IMR-90 (cell line): Measurements from ENCODE around the gene CMC1. TPM values are rescaled to one million over a fixed set of nuclear protein-coding genes. Genes with fewer than 3 reads are reported as not detected.

ENCODE experiments used
- ATAC-seq: fragments of 200-7000 bp; cut with Tn5 transposase; 2 replicates; pipeline ENCODE4 v1.9.1; 2020; ENCODE audit warnings: low read depth, mild to moderate bottlenecking, moderate library complexity
- Bru-seq: library from RNA; stranded (reverse); fragments of 400-500 nt; gene quantifications from one replicate; lab custom pipeline; 2021; lab: Mats Ljungman, UMichigan
- BruChase-seq, 2 experiments: library from RNA; stranded (reverse); fragments of 400-500 nt; gene quantifications; one replicate each; lab custom pipeline; 2021; lab: Mats Ljungman, UMichigan
- BruUV-seq: library from RNA; stranded (reverse); fragments of 400-500 nt; replicated peaks from 2 replicates; lab custom pipeline; 2021; lab: Mats Ljungman, UMichigan
- CTCF ChIA-PET: fragments of 300-600 bp; formaldehyde crosslinking; extraction: SDS; loops from one replicate; lab custom pipeline; 2021; ENCODE audit warnings: antibody characterized with exemption; lab: Yijun Ruan, JAX
- POLR2A ChIA-PET: fragments of 300-600 bp; sonication (Branson Sonifier 250); formaldehyde crosslinking; loops from one replicate; lab custom pipeline; 2022; ENCODE audit warnings: antibody characterized with exemption; ENCODE audit not compliant: unreplicated experiment; lab: Charles Lee
- DNase-seq: peaks from one replicate; pipeline ENCODE4 v3.0.0; 2013
- H2AFZ ChIP-seq: replicated peaks from 2 replicates; pipeline ENCODE3; 2013; ENCODE audit warnings: low read length, mild to moderate bottlenecking; ENCODE audit not compliant: poor library complexity
- H2AK5ac ChIP-seq: 2 replicates; pipeline ENCODE4 v1.6.1; 2013; ENCODE audit warnings: low read depth, low read length, inconsistent platforms
- H2AK9ac ChIP-seq: replicated peaks from 2 replicates; pipeline ENCODE3; 2013; ENCODE audit warnings: mild to moderate bottlenecking, low read depth, low read length, moderate library complexity; ENCODE audit not compliant: poor library complexity
- H2BK120ac ChIP-seq: 2 replicates; pipeline ENCODE4 v1.6.1; 2013; ENCODE audit warnings: low read depth, low read length, inconsistent platforms
- H2BK15ac ChIP-seq: 3 replicates; pipeline ENCODE4 v1.6.1; 2013; ENCODE audit warnings: low read depth, low read length, inconsistent platforms
- H2BK20ac ChIP-seq: 2 replicates; pipeline ENCODE4 v1.6.1; 2013; ENCODE audit warnings: low read depth, mild to moderate bottlenecking, inconsistent platforms, low read length, moderate library complexity
- H2BK5ac ChIP-seq: 2 replicates; pipeline ENCODE4 v1.6.1; 2013; ENCODE audit warnings: mild to moderate bottlenecking, low read depth, low read length, inconsistent platforms; ENCODE audit not compliant: poor library complexity, severe bottlenecking
- H3K14ac ChIP-seq: replicated peaks from 2 replicates; pipeline ENCODE4 v1.6.1; 2013; ENCODE audit warnings: low read depth, low read length, inconsistent platforms
- H3K18ac ChIP-seq: 2 replicates; pipeline ENCODE4 v1.6.1; 2013; ENCODE audit warnings: low read depth, low read length, control low read depth
- H3K23ac ChIP-seq: 2 replicates; pipeline ENCODE4 v1.6.1; 2013; ENCODE audit warnings: low read depth, low read length, inconsistent platforms
- H3K27ac ChIP-seq: 2 replicates; pipeline ENCODE4 v1.5.1; 2013; ENCODE audit warnings: mild to moderate bottlenecking, control low read depth, low read length; ENCODE audit not compliant: insufficient read depth
- H3K27me3 ChIP-seq: 2 replicates; pipeline ENCODE4 v1.6.1; 2013; ENCODE audit warnings: low read length; ENCODE audit not compliant: control insufficient read depth, insufficient read depth
- H3K36me3 ChIP-seq: 2 replicates; pipeline ENCODE4 v1.6.1; 2013; ENCODE audit warnings: low read length, mixed read lengths; ENCODE audit not compliant: control insufficient read depth, insufficient read depth
- H3K4ac ChIP-seq: 2 replicates; pipeline ENCODE4 v1.6.1; 2013; ENCODE audit warnings: low read depth, low read length, inconsistent platforms
- H3K4me1 ChIP-seq: 2 replicates; pipeline ENCODE4 v1.6.1; 2013; ENCODE audit warnings: low read length, mixed read lengths; ENCODE audit not compliant: control insufficient read depth, insufficient read depth
- H3K4me2 ChIP-seq: 2 replicates; pipeline ENCODE4 v1.6.1; 2013; ENCODE audit warnings: low read depth, mild to moderate bottlenecking, control low read depth, low read length, moderate library complexity
- H3K4me3 ChIP-seq: 2 replicates; pipeline ENCODE4 v1.5.1; 2013; ENCODE audit warnings: low read depth, mild to moderate bottlenecking, control low read depth, low read length, moderate library complexity; ENCODE audit not compliant: insufficient read depth
- H3K56ac ChIP-seq: 2 replicates; pipeline ENCODE4 v1.6.1; 2013; ENCODE audit warnings: low read length, inconsistent platforms; ENCODE audit not compliant: insufficient read depth; ENCODE audit errors: extremely low read depth
- H3K79me1 ChIP-seq, 2 experiments: 2 replicates each; pipeline ENCODE4 v1.6.1; 2013; ENCODE audit warnings: low read length in 2 of 2, inconsistent platforms in 1 of 2, low read depth in 1 of 2
- H3K9ac ChIP-seq: 2 replicates; pipeline ENCODE4 v1.6.1; 2013; ENCODE audit warnings: low read depth, low read length, control low read depth
- H3K9me1 ChIP-seq: 2 replicates; pipeline ENCODE4 v1.6.1; 2013; ENCODE audit warnings: low read length, inconsistent platforms; ENCODE audit not compliant: insufficient read depth
- H3K9me3 ChIP-seq: 2 replicates; pipeline ENCODE4 v1.6.1; 2013; ENCODE audit warnings: low read length; ENCODE audit not compliant: control insufficient read depth, insufficient read depth
- H4K20me1 ChIP-seq: 2 replicates; pipeline ENCODE4 v1.6.1; 2013; ENCODE audit warnings: low read length, inconsistent platforms; ENCODE audit not compliant: insufficient read depth
- H4K5ac ChIP-seq: 2 replicates; pipeline ENCODE4 v1.6.1; 2013; ENCODE audit warnings: mild to moderate bottlenecking, low read depth, low read length, control low read depth
- H4K8ac ChIP-seq, 2 experiments: 2 replicates each; pipeline ENCODE4 v1.6.1; 2013; ENCODE audit warnings: low read depth in 2 of 2, low read length in 2 of 2, control low read depth in 1 of 2, inconsistent platforms in 1 of 2
- H4K91ac ChIP-seq: 2 replicates; pipeline ENCODE4 v1.6.1; 2013; ENCODE audit warnings: low read depth, low read length, inconsistent platforms; ENCODE audit not compliant: insufficient read depth
- BHLHE40 ChIP-seq: fragments of 150-350 bp; IDR thresholded peaks from 2 replicates; pipeline ENCODE4 v1.6.1; 2016; ENCODE audit warnings: mild to moderate bottlenecking, low read depth, low read length
- CEBPB ChIP-seq: IDR thresholded peaks from 2 replicates; pipeline ENCODE4 v1.6.1; 2012; ENCODE audit warnings: low read depth, low read length, improper control_type of control experiment
- ELK1 ChIP-seq: fragments of 150-350 bp; IDR thresholded peaks from 2 replicates; pipeline ENCODE4 v1.6.1; 2016; ENCODE audit warnings: low read depth, mild to moderate bottlenecking, low read length, moderate library complexity, borderline replicate concordance
- FOS ChIP-seq: fragments of 150-350 bp; IDR thresholded peaks from 2 replicates; pipeline ENCODE4 v1.6.1; 2016; ENCODE audit warnings: low read depth, low read length
- MAFK ChIP-seq: IDR thresholded peaks from 2 replicates; pipeline ENCODE4 v1.6.1; 2012; ENCODE audit warnings: low read depth, low read length, improper control_type of control experiment
- MAZ ChIP-seq: IDR thresholded peaks from 2 replicates; pipeline ENCODE4 v1.6.1; 2012; ENCODE audit warnings: low read depth, mild to moderate bottlenecking, low read length, improper control_type of control experiment, moderate library complexity, borderline replicate concordance
- RAD21 ChIP-seq: IDR thresholded peaks from 2 replicates; pipeline ENCODE4 v1.6.1; 2012; ENCODE audit warnings: low read length, improper control_type of control experiment
- RCOR1 ChIP-seq: IDR thresholded peaks from 2 replicates; pipeline ENCODE4 v1.6.1; 2012; ENCODE audit warnings: mild to moderate bottlenecking, low read length, improper control_type of control experiment; ENCODE audit not compliant: insufficient replicate concordance
- USF2 ChIP-seq: fragments of 150-350 bp; IDR thresholded peaks from 2 replicates; pipeline ENCODE4 v1.6.1; 2017; ENCODE audit warnings: mild to moderate bottlenecking, antibody characterized with exemption, low read length, low read depth
- WGBS, 2 experiments: methylation state at CpG; one replicate each; pipeline versions ENCODE4 v1.1.5 to v1.1.7; 2013; ENCODE audit warnings: missing lambda C conversion rate in 2 of 2; ENCODE audit not compliant: insufficient read length in 1 of 2; ENCODE audit errors: extremely low coverage in 2 of 2; 5-methylcytosine and 5-hydroxymethylcytosine counted together
- dilution Hi-C: fragments of 300-500 bp; cut with HindIII; formaldehyde crosslinking; loops from one replicate; pipeline ENCODE4 v1.14.3; 2018; ENCODE audit warnings: low sequenced_read_pairs; ENCODE audit not compliant: unreplicated experiment
- in situ Hi-C: fragments of 300-500 bp; cut with MboI; formaldehyde crosslinking; loops from 3 replicates; pipeline ENCODE4 v1.14.3; 2019; ENCODE audit warnings: low sequenced_read_pairs, inconsistent platforms, mixed read lengths
- intact Hi-C: fragments of 100-400 bp; cut with micrococcal nuclease; formaldehyde crosslinking; loops from 2 replicates; pipeline ENCODE4 v1.10.0; 2022
- long read RNA-seq: library from polyadenylated mRNA; unstranded; transcript quantifications from one replicate; pipeline ENCODE4 v2.0.0, GENCODE V29; 2021; ENCODE audit not compliant: unreplicated experiment
- polyA plus RNA-seq, 3 experiments: library from polyadenylated mRNA; depleted of rRNA; stranded (reverse); fragments of >200 nt; gene quantifications; 2 replicates each; pipeline ENCODE4 v1.2.3, GENCODE V29; 2012; ENCODE audit warnings: low replicate concordance in 1 of 3
- total RNA-seq: library from RNA; depleted of rRNA; stranded (reverse); fragments of >200 nt; gene quantifications from 2 replicates; pipeline ENCODE4 v1.2.3, GENCODE V29; 2012; rRNA removed

The CMC1 gene
- total RNA-seq (1.6 and 2.8 TPM in 2 replicates), polyA plus RNA-seq (2012; rRNA removed) (16.0 and 18.3 TPM in 2 replicates), Bru-seq, nascent RNA (percentile 65 among the genes with signal in this experiment), BruChase-seq, experiment 1, labeled RNA remaining after a 6-hour chase (percentile 59 among the genes with signal in this experiment), BruChase-seq, experiment 2, labeled RNA remaining after a 2-hour chase (percentile 70 among the genes with signal in this experiment)
- 12.5 and 15.4 TPM in 2 replicates for polyA plus RNA-seq (2012; cell fraction: cytosol; rRNA removed)
- polyA plus RNA-seq (2012; cell fraction: nucleus; rRNA removed; ENCODE audit: low replicate concordance), result 3.4 and 11.0 TPM in 2 replicates
- long read RNA-seq, full-length matches to known transcripts, result 16 of 18 reads
- long read RNA-seq, partial matches to known transcripts, result 0 of 18 reads
- long read RNA-seq, other reads (novel, unspliced or antisense), result 2 of 18 reads

GRCh38 chr3:28241221-28242160 is at the start of gene CMC1:
Gene CMC1, plus strand, starts transcription at chr3:28241619. Its CDS starts 175 bp downstream, at chr3:28241794.
- 0% methylated on average over 3 of the region's 68 CpGs; no CpG with 5 or more reads in 1 of the 2 experiments for WGBS, 2 experiments
- Histone ChIP-seq H3K4me1 (no peaks in the 10 kb centered on the region), H3K27me3 (no peaks in the 10 kb centered on the region), H3K23ac (peak within 1 kb of the TSS; percentile 89), H2BK120ac (no peak within 1 kb of the TSS), H3K9ac (peak within 1 kb of the TSS; percentile 71), H4K91ac (peak within 1 kb of the TSS; percentile 33; the same call in 1 of the 2 replicates), H3K79me1 (peaks cover 22 to 25% of the 10 kb centered on the region in 2 experiments), H3K9me1 (peaks cover 3% of the 10 kb centered on the region; the same call in 1 of the 2 replicates), H3K9me3 (no peaks in the 10 kb centered on the region), H3K36me3 (no peaks in the 10 kb centered on the region), H3K56ac (peak within 1 kb of the TSS; percentile 54; the same call in 1 of the 2 replicates), H2AK9ac (peak within 1 kb of the TSS; percentile 88), H4K5ac (peak within 1 kb of the TSS; percentile 46), H4K8ac (peak within 1 kb of the TSS; percentile 72 to 89), H3K4me3 (peak within 1 kb of the TSS; percentile 75), H3K4me2 (peak within 1 kb of the TSS; percentile 90), H3K18ac (peak within 1 kb of the TSS; percentile 5; the same call in 1 of the 2 replicates), H3K14ac (peak within 1 kb of the TSS; percentile 86), H2BK5ac (peak within 1 kb of the TSS; percentile 80), H2BK20ac (no peak within 1 kb of the TSS), H2BK15ac (0 out of 3 replicates have a peak within 1 kb of the TSS, but pooled peaks have one; percentile 45), H3K4ac (peak within 1 kb of the TSS; percentile 68), H2AK5ac (0 out of 2 replicates have a peak within 1 kb of the TSS, but pooled peaks have one; percentile 21), H3K27ac (peak within 1 kb of the TSS; percentile 75), H2AFZ (peak within 1 kb of the TSS; percentile 97), H4K20me1 (no peaks in the 10 kb centered on the region)
- in situ Hi-C loops, result no loop called here
- CTCF ChIA-PET, result no interaction called here
- dilution Hi-C loops, result no loop called here
- POLR2A ChIA-PET, result no interaction called here
- intact Hi-C loops, result loop anchor here (5.0 kb wide), 1 partner anchor 529 kb away; no protein-coding TSS in a partner anchor
- no TSS peak for BruUV-seq
- ATAC-seq, result peak; percentile 100
- DNase-seq, result peak; percentile 94
- TF ChIP-seq MAFK (no peak), FOS (0 out of 2 replicates have a peak, but pooled peaks have one; percentile 35), USF2 (no peak), BHLHE40 (peak; percentile 88), RAD21 (no peak), ELK1 (no peak), MAZ (peak; percentile 24; the same call in 1 of the 2 replicates), RCOR1 (no peak), CEBPB (no peak)
